Measurements from ENCODE around the gene RAPGEF4. TPM values are rescaled to one million over a fixed set of nuclear protein-coding genes. Genes with fewer than 3 reads are reported as not detected.

Gene RAPGEF4
- total RNA-seq, 1 donor: 2.6 TPM

- DNase-seq (ENCODE audit: low read depth): peak; percentile 78
- no peak overlapping the region for H3K4me3 ChIP-seq (ENCODE audit: low read depth, low read length)
- TF ChIP-seq CTCF (IDR thresholded peaks at IDR 0.05; ENCODE audit: insufficient read depth, low read depth, low read length): no peak
Measured at GRCh38 chr2:173045181-173045580, 309.5 kb downstream of the RAPGEF4 start.

GRCh38 chr2:173048522-173048896, 312.9 kb downstream of the RAPGEF4 start:
- no peak overlapping the region for H3K4me3 ChIP-seq (ENCODE audit: low read depth, low read length)

GRCh38 chr2:173048897-173049661, 313.4 kb downstream of the RAPGEF4 start:
- no peak for TF ChIP-seq CTCF (IDR thresholded peaks at IDR 0.05; ENCODE audit: insufficient read depth, low read depth, low read length)
- peak; percentile 98 for DNase-seq (ENCODE audit: low read depth)
- H3K4me3 ChIP-seq (ENCODE audit: low read depth, low read length): no peak overlapping the region

More at GRCh38 chr2:173048522-173048896, 312.9 kb downstream of the RAPGEF4 start:
- no peak for DNase-seq (ENCODE audit: low read depth)
- no peak for TF ChIP-seq CTCF (IDR thresholded peaks at IDR 0.05; ENCODE audit: insufficient read depth, low read depth, low read length)

GRCh38 chr2:173049831-173050230, 314.2 kb downstream of the RAPGEF4 start:
- TF ChIP-seq CTCF (IDR thresholded peaks at IDR 0.05; ENCODE audit: insufficient read depth, low read depth, low read length): no peak
- H3K4me3 ChIP-seq (ENCODE audit: low read depth, low read length): no peak overlapping the region
- peak; percentile 68 for DNase-seq (ENCODE audit: low read depth)

- DNase-seq (ENCODE audit: low read depth): no peak
- no peak for TF ChIP-seq CTCF (IDR thresholded peaks at IDR 0.05; ENCODE audit: insufficient read depth, low read depth, low read length)
- H3K4me3 ChIP-seq (ENCODE audit: low read depth, low read length): no peak overlapping the region
Measured at GRCh38 chr2:173050684-173051083, 315.0 kb downstream of the RAPGEF4 start.

- H3K4me3 ChIP-seq (ENCODE audit: low read depth, low read length): no peak overlapping the region
- no peak for TF ChIP-seq CTCF (IDR thresholded peaks at IDR 0.05; ENCODE audit: insufficient read depth, low read depth, low read length)
- no peak for DNase-seq (ENCODE audit: low read depth)
Measured at GRCh38 chr2:173051463-173052215, 316.0 kb downstream of the RAPGEF4 start.

All from fibroblast of villous mesenchyme (primary cell).